GM21447 (cell line): ENCODE results near the gene SFXN1.

Source experiments
- ATAC-seq: cut with Tn5 transposase; IDR thresholded peaks from one replicate; pipeline ENCODE4 v1.9.1; 2021; ENCODE audit not compliant: unreplicated experiment

The SFXN1 gene

DNA sequence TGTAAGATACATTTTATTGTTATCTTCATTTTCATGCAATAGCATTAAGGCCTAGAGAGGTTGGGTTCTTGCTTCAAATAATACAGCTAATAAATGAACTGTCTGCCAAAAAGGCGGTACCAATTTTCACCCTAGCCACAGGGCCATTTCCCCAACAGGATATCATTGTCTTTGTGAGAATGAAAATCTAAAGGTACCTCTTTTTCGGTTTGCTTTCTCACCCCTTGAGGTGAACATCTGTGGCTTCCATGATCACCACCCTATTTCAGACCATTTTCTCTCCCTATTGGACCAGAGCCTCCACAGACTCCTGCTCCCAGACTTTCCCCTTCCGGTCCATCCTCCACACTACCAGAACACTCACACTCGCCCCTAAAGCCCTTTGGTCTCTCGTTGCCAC, 60.2 kb downstream of the SFXN1 start:
- ATAC-seq: no peak

DNA sequence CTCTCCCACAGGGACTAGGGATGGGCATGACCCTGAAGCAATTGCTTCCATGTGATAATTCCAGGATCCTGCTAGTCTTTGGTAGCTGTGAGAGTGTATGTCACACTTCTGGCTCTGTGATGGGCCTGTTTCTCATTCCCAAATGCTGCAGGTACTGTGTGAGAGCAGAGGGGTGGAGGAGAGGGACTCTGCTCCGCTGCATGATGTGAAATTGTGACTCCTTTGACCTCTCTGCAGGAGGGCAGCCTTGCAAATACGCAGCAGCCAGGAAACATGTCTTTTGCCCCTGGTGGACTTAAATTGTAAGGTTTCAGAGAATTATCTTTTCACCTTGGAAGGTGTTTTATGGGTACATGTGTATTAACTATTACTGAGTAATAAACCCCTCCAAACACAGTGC, 61.6 kb downstream of the SFXN1 start:
- ATAC-seq: no peak

DNA sequence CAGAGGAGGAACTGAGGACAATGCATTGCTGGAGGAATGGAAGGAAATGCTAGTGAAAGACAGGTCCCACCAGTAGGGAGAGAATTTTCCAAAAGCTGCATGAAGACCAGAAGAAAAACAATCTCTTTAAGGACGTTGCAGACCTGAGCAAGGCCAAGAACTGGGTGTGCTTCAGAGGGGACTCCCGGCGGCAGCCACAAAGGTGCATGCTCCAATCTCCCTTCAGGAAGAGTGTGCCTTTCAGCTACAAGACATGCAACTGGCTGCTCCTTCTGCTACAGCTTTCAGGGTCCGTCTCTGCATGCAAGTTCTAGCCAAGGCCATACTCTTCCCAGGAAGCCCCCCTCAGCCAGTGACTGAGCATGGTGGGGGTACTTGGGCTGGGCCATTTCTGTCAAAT, 62.9 kb downstream of the SFXN1 start:
- ATAC-seq: no peak

DNA sequence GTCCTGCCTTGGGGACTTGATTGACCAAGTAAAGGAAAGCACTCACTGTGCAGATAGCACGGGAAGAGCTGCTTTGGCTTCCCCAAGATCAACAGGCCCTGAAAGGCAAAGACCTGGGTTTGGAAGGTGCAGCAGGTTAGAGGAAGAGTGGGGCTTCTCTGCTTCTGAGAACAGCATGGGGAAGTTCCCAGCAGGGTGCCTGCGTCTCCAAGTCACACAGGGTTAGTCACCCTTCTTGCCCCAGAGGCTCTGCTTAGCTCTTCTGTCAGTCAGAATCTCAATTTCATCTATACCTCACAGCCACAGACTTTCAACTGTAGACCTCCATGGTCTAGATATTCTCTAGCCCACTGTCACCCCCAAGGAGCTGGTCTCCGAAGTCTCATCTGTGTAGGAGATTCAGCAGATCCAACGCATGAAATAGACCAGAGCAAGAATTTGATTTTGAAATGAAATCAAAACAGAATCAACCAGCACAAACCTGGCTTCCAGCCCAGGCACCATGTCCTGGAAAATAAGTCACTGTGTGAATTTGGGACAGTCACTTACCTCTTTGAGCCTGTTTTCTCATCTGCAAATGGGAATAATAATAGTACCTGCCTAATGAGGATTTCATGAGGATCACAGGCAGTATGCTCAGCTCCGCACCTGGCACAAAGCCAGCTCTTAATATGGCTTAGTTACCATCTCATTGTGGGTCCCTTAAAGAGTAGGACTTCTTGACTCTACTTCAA, 64.0 kb downstream of the SFXN1 start:
- ATAC-seq: no peak

DNA sequence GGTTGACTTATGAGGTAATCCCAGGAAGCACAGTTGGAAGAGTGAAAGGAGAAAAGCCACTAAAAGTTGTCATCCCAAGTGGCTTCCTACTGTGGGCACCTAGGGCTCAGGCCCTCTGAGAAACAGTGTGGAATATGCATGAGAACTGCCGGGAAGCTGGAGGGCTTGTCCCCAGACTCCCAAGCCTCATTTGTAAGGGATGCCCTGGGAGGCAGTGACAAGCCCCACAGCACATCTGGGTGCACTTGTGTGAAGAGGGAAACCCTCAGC, 64.5 kb downstream of the SFXN1 start:
- ATAC-seq: no peak

DNA sequence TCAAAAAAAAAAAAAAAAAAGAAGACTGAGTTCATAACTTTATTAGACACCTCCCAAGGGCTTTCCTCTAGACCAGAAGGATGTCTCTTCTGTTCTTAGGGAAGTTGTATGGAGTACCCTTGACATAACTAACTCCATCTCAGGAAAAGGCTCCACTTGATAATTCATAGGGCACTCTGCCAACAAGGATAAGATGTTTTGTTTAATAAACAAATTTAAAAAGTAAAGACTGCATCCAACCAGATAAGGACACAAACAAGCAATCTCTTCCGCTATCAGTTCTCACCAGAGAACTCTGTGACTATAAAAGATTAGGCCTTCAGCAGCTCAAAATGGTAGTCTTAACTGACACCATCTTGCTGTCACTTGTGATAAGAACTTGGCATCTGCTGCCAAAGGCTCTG, 65.8 kb downstream of the SFXN1 start:
- no peak for ATAC-seq

DNA sequence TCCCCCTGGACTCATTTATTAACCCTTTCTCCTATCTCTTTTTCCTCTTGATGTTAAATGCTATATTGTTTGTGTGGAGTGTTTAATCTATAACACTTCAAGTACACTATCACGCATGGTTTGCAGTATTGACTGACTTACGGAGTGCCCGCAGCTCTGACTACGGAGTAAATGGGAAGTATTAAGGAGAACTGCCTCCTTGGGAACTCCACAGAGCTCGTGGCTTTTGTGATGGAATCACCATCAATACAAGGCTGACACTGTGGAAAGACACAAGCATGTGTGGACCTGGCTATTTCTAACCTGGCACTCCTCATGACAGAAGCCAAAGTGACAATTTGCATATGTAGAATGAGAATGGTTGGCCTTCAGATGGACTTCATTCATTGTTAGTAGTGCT, 66.2 kb downstream of the SFXN1 start:
- no peak for ATAC-seq

DNA sequence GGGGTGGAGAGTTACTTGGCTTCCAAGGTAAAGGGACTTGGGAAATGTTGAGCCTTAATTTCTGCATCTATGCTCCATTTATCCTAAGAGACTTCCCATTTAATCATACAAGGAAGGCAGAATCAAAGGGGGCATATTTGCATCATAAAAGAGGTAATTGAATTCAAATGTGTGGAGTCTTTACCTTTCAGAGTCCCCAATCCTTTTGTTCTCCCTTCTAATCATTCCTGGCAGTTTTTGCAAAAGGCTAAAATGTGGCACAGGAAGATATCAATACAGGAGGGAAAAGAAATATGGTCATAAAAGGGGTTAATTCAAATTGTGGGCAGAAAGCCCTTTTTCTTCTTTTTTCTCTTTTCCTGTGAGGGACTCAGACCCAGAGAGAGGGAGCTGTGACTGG, 69.5 kb downstream of the SFXN1 start:
- no peak for ATAC-seq

DNA sequence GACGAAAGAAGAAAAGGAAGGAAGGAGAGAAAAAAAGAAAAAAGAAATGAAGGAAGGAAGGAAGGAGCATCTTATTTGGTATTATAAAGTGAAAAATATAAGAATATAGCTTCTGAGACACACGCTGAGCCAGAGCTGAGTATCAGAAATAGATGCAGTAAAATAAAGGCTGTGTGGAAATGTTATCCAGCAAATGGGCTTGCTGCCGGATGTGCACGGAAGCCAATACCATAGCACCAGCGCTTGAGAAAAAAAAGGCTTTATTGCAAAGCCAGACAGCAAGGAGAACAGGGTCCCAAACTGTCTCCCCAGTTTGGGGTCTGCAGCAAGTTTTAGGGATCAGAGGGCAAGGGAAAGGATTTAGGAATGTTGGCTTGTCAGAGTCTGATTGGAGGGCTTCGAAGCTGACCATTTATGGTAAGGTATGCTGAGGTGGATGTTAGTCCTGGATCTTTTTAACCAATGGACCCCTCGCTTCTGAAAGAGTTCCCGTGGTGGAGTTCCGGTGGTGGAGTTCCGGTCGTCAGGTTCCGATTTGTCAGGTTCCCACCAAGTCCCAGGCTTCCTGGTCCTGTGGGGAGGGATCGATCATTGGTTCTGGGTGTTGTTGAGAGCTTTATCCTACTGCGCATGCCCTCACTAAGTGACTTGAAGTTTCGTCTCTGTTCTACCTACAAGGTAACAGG, 70.4 kb downstream of the SFXN1 start:
- no peak for ATAC-seq

DNA sequence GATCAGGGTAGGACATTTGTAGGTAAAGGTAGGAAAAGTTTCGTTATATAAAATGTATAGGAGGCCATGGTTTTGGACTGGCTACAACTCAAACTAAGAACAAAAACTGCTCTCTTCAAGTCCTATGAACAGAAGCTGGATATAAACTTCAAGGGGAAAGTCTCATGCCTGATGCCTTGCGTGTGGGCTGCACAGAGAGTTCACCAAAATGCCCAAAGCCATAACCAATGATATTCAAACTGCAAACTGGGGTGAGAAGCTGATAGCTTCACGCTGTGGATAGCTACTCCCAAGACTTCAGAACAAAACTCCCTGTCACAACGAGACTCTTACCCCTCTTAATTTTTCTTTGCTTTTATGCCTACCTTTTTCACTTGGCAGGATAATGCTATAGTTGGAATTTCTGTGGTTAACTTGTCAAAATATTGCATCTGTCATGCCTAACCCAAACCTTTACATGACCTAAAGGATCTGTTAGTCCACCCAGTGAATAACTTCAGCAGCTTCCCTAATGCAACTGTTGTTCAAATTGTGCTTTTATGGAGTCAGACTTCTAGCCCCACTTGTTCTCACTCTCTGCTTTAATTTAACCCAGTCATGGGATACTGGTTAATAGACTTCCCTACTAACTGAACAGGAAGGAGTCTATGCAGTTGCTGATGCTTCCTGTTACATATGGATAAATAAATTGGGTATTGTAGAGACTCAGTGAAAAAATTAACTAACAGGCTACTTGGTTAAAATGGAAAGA, 71.9 kb downstream of the SFXN1 start:
- ATAC-seq: no peak

DNA sequence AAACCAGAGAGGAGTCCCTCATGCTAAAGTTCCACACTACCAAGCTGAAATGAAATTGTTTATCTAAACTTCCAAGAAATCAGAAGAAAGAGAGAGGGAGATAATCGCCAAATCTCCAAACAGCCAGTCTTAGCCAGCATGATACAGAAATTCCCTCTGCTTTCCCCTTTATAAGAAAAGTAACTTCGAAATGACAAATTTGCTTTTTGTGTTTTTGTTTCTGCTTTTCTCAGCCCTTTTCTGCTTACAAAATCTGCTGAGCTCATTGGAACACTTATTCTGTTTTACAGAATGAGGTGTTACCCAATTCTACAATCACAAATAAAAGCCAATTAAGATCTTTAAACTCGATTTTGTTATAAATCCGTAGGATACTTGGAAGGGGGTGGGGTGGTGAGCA, 72.9 kb downstream of the SFXN1 start:
- ATAC-seq: no peak

DNA sequence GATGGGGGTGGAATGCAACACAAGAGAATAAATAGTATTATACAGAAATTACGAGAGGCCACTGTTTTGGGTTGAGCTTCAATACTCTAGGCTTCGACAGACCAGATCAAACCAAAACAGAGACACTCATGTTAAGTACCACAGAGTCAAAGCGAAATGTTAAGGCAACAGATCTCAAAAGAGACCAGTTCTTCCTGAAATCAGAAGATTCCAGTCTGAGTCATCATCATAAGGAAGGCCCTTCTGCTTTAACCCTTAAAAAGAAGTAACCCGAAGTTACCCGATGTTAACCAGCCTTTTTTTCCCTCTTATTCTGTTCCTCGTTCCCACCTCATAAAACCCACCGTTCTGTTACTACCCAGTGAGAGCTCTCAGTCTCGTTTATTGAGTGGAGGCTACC, 75.9 kb downstream of the SFXN1 start:
- ATAC-seq: no peak

DNA sequence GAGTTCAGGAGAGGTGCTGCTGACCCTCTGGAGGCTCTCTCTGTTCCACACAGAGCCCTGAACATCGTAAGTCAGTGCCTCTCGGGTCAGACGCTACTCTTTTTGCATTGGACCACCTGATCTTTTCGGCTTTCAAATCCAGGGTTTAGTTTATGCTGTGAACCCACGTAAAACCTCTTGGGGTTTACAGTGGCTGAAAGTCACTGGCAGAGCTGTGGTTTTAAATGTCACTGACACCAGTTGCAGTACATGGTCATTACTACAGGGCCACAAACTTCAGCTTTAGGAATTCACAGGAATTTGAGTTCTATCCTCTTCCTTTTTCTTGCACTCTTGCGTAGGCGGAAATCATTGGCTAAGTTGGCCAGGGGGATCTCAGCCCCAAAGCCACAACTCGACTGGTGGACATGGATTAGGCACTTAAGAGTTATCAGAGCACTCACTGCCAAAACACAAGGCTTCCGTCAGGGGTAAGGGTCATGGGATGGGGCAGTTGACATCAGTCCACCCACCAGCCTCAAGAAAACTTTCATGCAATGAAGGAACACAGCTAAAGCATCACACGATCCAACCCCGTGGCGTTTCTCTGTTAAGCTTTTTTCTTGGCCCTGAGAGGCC, 76.9 kb downstream of the SFXN1 start:
- no peak for ATAC-seq

DNA sequence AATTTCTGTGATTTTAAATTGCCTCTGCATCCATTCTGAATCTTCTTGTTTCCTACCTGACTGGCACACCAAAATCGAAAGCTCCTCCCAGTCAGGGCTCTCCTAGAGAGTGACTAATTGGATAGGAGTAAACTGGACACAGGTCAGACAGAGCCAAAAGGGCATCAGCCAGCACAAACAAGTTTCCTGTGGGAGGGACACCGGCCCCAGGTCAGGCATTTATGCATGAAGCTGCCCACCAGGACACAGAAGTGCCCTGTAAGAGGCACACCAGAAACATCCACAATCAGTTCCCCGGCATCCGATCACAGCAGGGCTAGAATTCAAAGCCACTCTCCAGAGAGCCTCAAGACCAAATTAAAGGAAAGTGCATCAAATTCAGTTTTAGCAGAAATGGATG, 78.4 kb downstream of the SFXN1 start:
- no peak for ATAC-seq

DNA sequence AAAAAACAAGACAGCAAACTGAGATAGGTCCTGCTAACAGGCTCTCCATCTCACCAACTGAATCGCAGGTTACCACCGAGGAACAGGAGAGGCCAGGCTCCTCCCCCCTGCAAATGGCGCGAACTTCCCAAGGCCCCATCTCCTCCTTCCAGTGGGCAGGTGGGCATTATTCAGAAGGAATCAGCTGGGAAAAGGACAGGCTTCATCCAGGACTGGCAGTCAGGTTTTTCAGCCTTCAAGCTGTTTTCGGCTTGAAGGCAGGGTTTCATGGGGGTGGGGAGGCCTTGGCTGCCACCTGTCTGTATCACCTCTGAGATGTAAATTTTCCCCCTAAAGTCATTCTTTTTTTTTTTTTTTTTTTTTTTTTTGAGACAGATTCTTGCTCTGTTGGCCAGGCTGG, 79.4 kb downstream of the SFXN1 start:
- no peak for ATAC-seq

DNA sequence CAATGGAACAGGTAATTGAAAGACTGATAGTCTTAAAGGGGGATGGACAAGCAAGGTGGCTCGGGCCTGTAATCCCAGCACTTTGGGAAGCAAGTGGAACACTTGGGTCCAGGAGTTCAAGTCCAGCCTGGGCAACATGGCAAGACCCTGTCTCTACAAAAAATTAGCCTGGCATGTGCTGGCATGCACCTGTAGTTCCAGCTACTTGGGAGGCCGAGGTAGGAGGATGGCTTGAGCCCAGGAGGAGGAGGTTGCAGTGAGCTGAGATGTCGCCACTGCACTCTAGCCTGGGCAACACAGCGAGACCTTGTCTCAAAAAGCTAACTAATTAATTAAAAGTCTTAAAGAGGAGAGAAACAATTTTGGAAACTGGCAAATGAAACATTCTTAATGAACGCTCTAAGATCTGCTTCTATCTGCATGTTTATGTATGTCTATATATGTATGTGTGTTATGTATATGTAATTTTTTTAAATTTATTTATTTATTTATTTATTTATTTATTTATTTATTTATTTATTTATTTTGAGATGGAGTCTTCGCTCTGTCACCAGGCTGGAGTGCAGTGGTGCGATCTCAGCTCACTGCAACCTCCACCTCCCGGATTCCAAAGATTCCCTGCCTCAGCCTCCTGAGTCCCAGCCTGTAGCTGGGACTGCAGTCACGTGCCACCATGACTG, 80.6 kb downstream of the SFXN1 start:
- ATAC-seq: no peak

DNA sequence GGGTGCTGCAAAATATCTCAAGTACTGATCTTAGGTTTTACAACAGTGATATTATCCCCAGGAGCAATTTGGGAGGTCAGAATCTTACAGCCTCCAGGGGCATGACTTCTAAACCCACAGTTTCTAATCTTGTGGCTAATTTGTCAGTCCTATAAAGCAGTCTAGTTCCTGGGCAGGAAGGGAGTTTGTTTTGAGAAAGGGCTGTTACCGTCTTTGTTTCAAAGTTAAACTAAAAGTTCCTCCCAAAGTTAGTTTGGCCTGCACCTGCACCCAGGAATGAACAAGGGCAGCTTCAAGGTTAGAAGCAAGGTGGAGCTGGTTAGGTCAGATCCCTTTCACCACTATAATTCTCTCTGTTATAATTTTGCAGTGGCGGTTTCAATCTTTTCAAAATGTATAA, 81.7 kb downstream of the SFXN1 start:
- no peak for ATAC-seq

DNA sequence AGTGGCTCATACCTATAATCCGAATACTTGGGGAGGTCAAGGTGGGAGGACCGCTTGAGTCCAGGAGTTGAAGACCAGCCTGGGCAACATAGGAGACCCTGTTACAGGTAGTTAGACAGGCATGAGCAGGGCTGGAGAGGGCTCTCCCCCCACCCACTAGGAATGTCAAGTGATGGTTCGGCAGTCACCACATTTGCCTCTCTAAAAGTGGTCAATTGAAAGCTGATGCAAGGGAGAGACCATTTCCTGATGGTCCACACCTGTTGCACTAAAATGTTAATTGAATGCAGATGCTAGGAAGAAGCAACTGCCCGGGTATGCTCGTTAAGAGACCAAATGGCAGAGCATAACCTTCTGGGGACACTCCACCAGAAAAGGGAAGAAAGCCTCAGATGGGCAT, 82.7 kb downstream of the SFXN1 start:
- no peak for ATAC-seq

DNA sequence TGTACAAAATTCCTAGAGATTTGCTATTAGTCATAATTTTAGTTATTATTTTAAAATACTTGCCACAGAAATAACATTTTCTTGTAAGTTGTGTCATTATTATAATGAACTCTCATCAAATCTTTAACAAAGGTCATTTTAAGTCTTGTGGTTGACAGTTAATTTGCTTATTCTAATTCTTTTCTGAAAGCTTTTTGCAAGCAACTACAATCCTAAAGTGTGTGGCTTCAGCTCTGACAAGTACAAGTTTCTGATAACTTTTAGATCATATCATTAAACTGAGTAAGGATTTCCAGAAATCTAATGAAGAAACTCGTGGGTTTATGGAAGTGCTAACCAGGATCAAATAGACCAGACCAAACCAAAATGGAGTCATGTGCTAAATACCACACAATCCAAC, 86.4 kb downstream of the SFXN1 start:
- no peak for ATAC-seq

DNA sequence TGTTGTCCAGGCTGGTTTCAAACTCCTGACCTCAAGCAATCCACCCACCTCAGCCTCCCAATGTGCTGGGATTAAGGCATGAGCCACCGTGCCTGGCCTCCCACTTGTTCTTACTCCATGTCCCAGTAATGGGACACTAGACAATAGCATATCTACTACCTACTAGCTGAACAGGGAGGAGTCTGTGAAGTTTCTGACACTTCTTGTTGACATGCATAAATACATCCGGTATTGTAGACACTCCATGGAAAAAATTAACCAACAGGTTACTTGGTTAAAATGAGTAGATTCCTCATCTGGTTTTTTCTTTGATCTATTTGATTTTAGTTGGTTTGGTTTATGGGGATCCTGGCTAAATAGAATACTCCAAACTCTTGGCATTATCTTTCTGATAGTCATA, 88.3 kb downstream of the SFXN1 start:
- no peak for ATAC-seq

DNA sequence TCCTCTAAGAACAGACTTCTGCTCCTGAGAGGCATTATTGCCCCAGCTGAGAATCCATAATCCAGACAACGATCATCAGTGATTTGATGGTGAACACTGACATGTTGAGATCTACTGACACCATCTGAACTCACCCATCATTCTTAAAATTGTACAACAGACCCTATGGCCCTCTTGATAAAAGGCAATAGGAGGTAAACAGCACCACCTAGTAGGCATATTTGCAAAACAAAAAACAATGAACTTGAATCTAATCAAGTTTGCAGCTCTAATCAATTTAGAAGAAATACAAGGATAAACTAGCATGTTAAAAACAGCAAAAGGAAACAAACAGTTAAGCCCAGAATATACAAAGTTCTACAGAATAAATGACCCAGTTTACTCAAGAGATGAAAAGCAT, 89.6 kb downstream of the SFXN1 start:
- no peak for ATAC-seq

DNA sequence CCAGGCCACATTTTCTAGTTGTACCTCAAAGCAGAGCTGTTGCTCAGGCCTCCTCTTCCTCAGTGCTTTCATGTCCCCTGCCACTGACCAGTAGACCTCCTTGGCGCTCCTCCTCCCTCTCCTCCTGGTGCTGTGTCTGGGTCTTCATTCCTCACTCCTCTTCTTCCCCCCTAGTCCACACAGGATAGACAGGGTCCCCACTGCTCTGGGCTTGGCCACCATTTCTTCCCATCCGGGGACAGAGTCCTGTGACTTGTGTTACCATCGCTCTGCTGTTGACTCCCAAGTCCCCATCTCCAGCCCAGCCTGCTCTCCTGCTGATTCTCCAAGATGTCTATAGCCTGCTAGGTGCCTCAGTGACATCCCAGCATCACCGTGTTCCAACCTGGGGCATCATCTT, 91.3 kb downstream of the SFXN1 start:
- ATAC-seq: no peak
